Dendritic cell treated with granulocyte-macrophage colony-stimulating factor and Interleukin-4, amounts not matched to agents 40 ng/mL and 50 ng/mL, for 4 days (primary cell): ENCODE measurements around the gene FIGNL2.

Experiments used
- H3K27ac Mint-ChIP-seq: one replicate; pipeline ENCODE4 v1.8.0; 2022; ENCODE audit warnings: mild to moderate bottlenecking, mixed read lengths
- H3K27me3 Mint-ChIP-seq: one replicate; pipeline ENCODE4 v1.8.0; 2022; ENCODE audit warnings: mild to moderate bottlenecking, mixed read lengths
- H3K36me3 Mint-ChIP-seq: one replicate; pipeline ENCODE4 v1.8.0; 2022; ENCODE audit warnings: low read depth, mixed read lengths
- H3K4me1 Mint-ChIP-seq: one replicate; pipeline ENCODE4 v1.8.0; 2022; ENCODE audit warnings: low read depth, mixed read lengths
- H3K4me3 Mint-ChIP-seq: one replicate; pipeline ENCODE4 v1.8.0; 2022; ENCODE audit warnings: mild to moderate bottlenecking, moderate library complexity, mixed read lengths
- H3K9me3 Mint-ChIP-seq: one replicate; pipeline ENCODE4 v1.8.0; 2022; ENCODE audit warnings: mixed read lengths
- intact Hi-C: fragments of 100-400 bp; cut with micrococcal nuclease; formaldehyde crosslinking; loops from one replicate; pipeline ENCODE4 v1.15.0; 2022

Gene FIGNL2

GRCh38 chr12:51827925-51828818 is 20.3 kb downstream of the FIGNL2 start:
- H3K36me3 Mint-ChIP-seq = no peaks in the 10 kb centered on the region
- no peaks in the 10 kb centered on the region for H3K9me3 Mint-ChIP-seq
- intact Hi-C loops = loop anchor here (2.0 kb wide), 1 partner anchor 47 kb away; no protein-coding TSS in a partner anchor
- peak overlapping the region; percentile 49 for H3K27ac Mint-ChIP-seq
- peaks cover 84% of the 10 kb centered on the region for H3K4me1 Mint-ChIP-seq
- no peak overlapping the region for H3K4me3 Mint-ChIP-seq
- H3K27me3 Mint-ChIP-seq = peaks cover 34% of the 10 kb centered on the region

- Mint-ChIP-seq H3K27ac (peak overlapping the region; percentile 49), H3K36me3 (no peaks in the 10 kb centered on the region), H3K4me3 (peak overlapping the region; percentile 13), H3K9me3 (no peaks in the 10 kb centered on the region), H3K4me1 (peaks cover 77% of the 10 kb centered on the region), H3K27me3 (peaks cover 29% of the 10 kb centered on the region)
- intact Hi-C loops = no loop called here
These were observed 21.6 kb downstream of the FIGNL2 start for GRCh38 chr12:51826881-51827280.

- no peaks in the 10 kb centered on the region for H3K9me3 Mint-ChIP-seq
- H3K27ac Mint-ChIP-seq = peak overlapping the region; percentile 30
- H3K36me3 Mint-ChIP-seq = no peaks in the 10 kb centered on the region
- H3K27me3 Mint-ChIP-seq = peaks cover 24% of the 10 kb centered on the region
- intact Hi-C loops = loop anchor here (2.0 kb wide), 1 partner anchor 404 kb away; no protein-coding TSS in a partner anchor
- no peak overlapping the region for H3K4me3 Mint-ChIP-seq
- peaks cover 69% of the 10 kb centered on the region for H3K4me1 Mint-ChIP-seq
These were observed 23.3 kb downstream of the FIGNL2 start for GRCh38 chr12:51825216-51825615.

- H3K36me3 Mint-ChIP-seq = no peaks in the 10 kb centered on the region
- no peaks in the 10 kb centered on the region for H3K9me3 Mint-ChIP-seq
- no peak overlapping the region for H3K27ac Mint-ChIP-seq
- H3K4me1 Mint-ChIP-seq = peaks cover 68% of the 10 kb centered on the region
- intact Hi-C loops = loop anchor here (2.0 kb wide), 1 partner anchor 403 kb away; no protein-coding TSS in a partner anchor
- no peak overlapping the region for H3K4me3 Mint-ChIP-seq
- H3K27me3 Mint-ChIP-seq = peaks cover 30% of the 10 kb centered on the region
These were observed 24.5 kb downstream of the FIGNL2 start for GRCh38 chr12:51823875-51824565.

- H3K27ac Mint-ChIP-seq = no peak overlapping the region
- H3K4me1 Mint-ChIP-seq = peaks cover 58% of the 10 kb centered on the region
- intact Hi-C loops = no loop called here
- H3K4me3 Mint-ChIP-seq = no peak overlapping the region
- H3K27me3 Mint-ChIP-seq = peaks cover 29% of the 10 kb centered on the region
- no peaks in the 10 kb centered on the region for H3K36me3 Mint-ChIP-seq
- H3K9me3 Mint-ChIP-seq = no peaks in the 10 kb centered on the region
These were observed 25.6 kb downstream of the FIGNL2 start for GRCh38 chr12:51822956-51823355.

GRCh38 chr12:51822261-51822616 is 26.3 kb downstream of the FIGNL2 start:
- no peaks in the 10 kb centered on the region for H3K36me3 Mint-ChIP-seq
- peaks cover 51% of the 10 kb centered on the region for H3K4me1 Mint-ChIP-seq
- H3K4me3 Mint-ChIP-seq = peak overlapping the region; percentile 44
- intact Hi-C loops = no loop called here
- H3K27me3 Mint-ChIP-seq = peaks cover 34% of the 10 kb centered on the region
- no peaks in the 10 kb centered on the region for H3K9me3 Mint-ChIP-seq
- no peak overlapping the region for H3K27ac Mint-ChIP-seq

- Mint-ChIP-seq H3K27ac (no peak overlapping the region), H3K4me1 (peaks cover 45% of the 10 kb centered on the region), H3K9me3 (no peaks in the 10 kb centered on the region), H3K4me3 (peak overlapping the region; percentile 69), H3K36me3 (no peaks in the 10 kb centered on the region), H3K27me3 (peaks cover 37% of the 10 kb centered on the region)
- intact Hi-C loops = no loop called here
These were observed 26.9 kb downstream of the FIGNL2 start for GRCh38 chr12:51821440-51822260.

GRCh38 chr12:51820526-51821439 is 27.7 kb downstream of the FIGNL2 start:
- H3K4me3 Mint-ChIP-seq = peak overlapping the region; percentile 69
- no peaks in the 10 kb centered on the region for H3K9me3 Mint-ChIP-seq
- H3K4me1 Mint-ChIP-seq = peaks cover 37% of the 10 kb centered on the region
- H3K27ac Mint-ChIP-seq = no peak overlapping the region
- intact Hi-C loops = no loop called here
- no peaks in the 10 kb centered on the region for H3K36me3 Mint-ChIP-seq
- peaks cover 46% of the 10 kb centered on the region for H3K27me3 Mint-ChIP-seq

GRCh38 chr12:51819736-51820525 is 28.6 kb downstream of the FIGNL2 start:
- H3K27me3 Mint-ChIP-seq = peaks cover 51% of the 10 kb centered on the region

GRCh38 chr12:51818566-51819300 is 29.8 kb downstream of the FIGNL2 start:
- Mint-ChIP-seq H3K27me3 (peaks cover 52% of the 10 kb centered on the region), H3K27ac (no peak overlapping the region), H3K9me3 (no peaks in the 10 kb centered on the region), H3K4me1 (peaks cover 31% of the 10 kb centered on the region), H3K36me3 (no peaks in the 10 kb centered on the region), H3K4me3 (no peak overlapping the region)
- intact Hi-C loops = loop anchor here (10.0 kb wide), 1 partner anchor 124 kb away; no protein-coding TSS in a partner anchor

More at GRCh38 chr12:51819736-51820525, 28.6 kb downstream of the FIGNL2 start:
- intact Hi-C loops = loop anchor here (10.0 kb wide), 1 partner anchor 125 kb away; no protein-coding TSS in a partner anchor
- Mint-ChIP-seq H3K27ac (no peak overlapping the region), H3K4me3 (peak overlapping the region; percentile 59), H3K4me1 (peaks cover 37% of the 10 kb centered on the region), H3K36me3 (no peaks in the 10 kb centered on the region), H3K9me3 (no peaks in the 10 kb centered on the region)

GRCh38 chr12:51818086-51818485 is 30.4 kb downstream of the FIGNL2 start:
- H3K36me3 Mint-ChIP-seq = no peaks in the 10 kb centered on the region
- intact Hi-C loops = loop anchor here (10.0 kb wide), 1 partner anchor 123 kb away; no protein-coding TSS in a partner anchor
- no peaks in the 10 kb centered on the region for H3K9me3 Mint-ChIP-seq
- no peak overlapping the region for H3K4me3 Mint-ChIP-seq
- H3K4me1 Mint-ChIP-seq = peaks cover 29% of the 10 kb centered on the region
- peaks cover 54% of the 10 kb centered on the region for H3K27me3 Mint-ChIP-seq
- H3K27ac Mint-ChIP-seq = no peak overlapping the region
